IMR-90 (cell line): Measurements from ENCODE around the gene XKR3. TPM values are rescaled to one million over a fixed set of nuclear protein-coding genes. Genes with fewer than 3 reads are reported as not detected.

Experiments used
- ATAC-seq: fragments of 200-7000 bp; cut with Tn5 transposase; 2 replicates; pipeline ENCODE4 v1.9.1; 2020; ENCODE audit warnings: low read depth, mild to moderate bottlenecking, moderate library complexity
- BruUV-seq: library from RNA; stranded (reverse); fragments of 400-500 nt; replicated peaks from 2 replicates; lab custom pipeline; 2021; lab: Mats Ljungman, UMichigan
- CTCF ChIA-PET: fragments of 300-600 bp; formaldehyde crosslinking; extraction: SDS; loops from one replicate; lab custom pipeline; 2021; ENCODE audit warnings: antibody characterized with exemption; lab: Yijun Ruan, JAX
- POLR2A ChIA-PET: fragments of 300-600 bp; sonication (Branson Sonifier 250); formaldehyde crosslinking; loops from one replicate; lab custom pipeline; 2022; ENCODE audit warnings: antibody characterized with exemption; ENCODE audit not compliant: unreplicated experiment; lab: Charles Lee
- DNase-seq: peaks from one replicate; pipeline ENCODE4 v3.0.0; 2013
- H2AFZ ChIP-seq: replicated peaks from 2 replicates; pipeline ENCODE3; 2013; ENCODE audit warnings: low read length, mild to moderate bottlenecking; ENCODE audit not compliant: poor library complexity
- H2AK5ac ChIP-seq: 2 replicates; pipeline ENCODE4 v1.6.1; 2013; ENCODE audit warnings: low read depth, low read length, inconsistent platforms
- H2AK9ac ChIP-seq: replicated peaks from 2 replicates; pipeline ENCODE3; 2013; ENCODE audit warnings: mild to moderate bottlenecking, low read depth, low read length, moderate library complexity; ENCODE audit not compliant: poor library complexity
- H2BK120ac ChIP-seq: 2 replicates; pipeline ENCODE4 v1.6.1; 2013; ENCODE audit warnings: low read depth, low read length, inconsistent platforms
- H2BK15ac ChIP-seq: 3 replicates; pipeline ENCODE4 v1.6.1; 2013; ENCODE audit warnings: low read depth, low read length, inconsistent platforms
- H2BK20ac ChIP-seq: 2 replicates; pipeline ENCODE4 v1.6.1; 2013; ENCODE audit warnings: low read depth, mild to moderate bottlenecking, inconsistent platforms, low read length, moderate library complexity
- H2BK5ac ChIP-seq: 2 replicates; pipeline ENCODE4 v1.6.1; 2013; ENCODE audit warnings: mild to moderate bottlenecking, low read depth, low read length, inconsistent platforms; ENCODE audit not compliant: poor library complexity, severe bottlenecking
- H3K14ac ChIP-seq: replicated peaks from 2 replicates; pipeline ENCODE4 v1.6.1; 2013; ENCODE audit warnings: low read depth, low read length, inconsistent platforms
- H3K18ac ChIP-seq: 2 replicates; pipeline ENCODE4 v1.6.1; 2013; ENCODE audit warnings: low read depth, low read length, control low read depth
- H3K23ac ChIP-seq: 2 replicates; pipeline ENCODE4 v1.6.1; 2013; ENCODE audit warnings: low read depth, low read length, inconsistent platforms
- H3K27ac ChIP-seq: 2 replicates; pipeline ENCODE4 v1.5.1; 2013; ENCODE audit warnings: mild to moderate bottlenecking, control low read depth, low read length; ENCODE audit not compliant: insufficient read depth
- H3K27me3 ChIP-seq: 2 replicates; pipeline ENCODE4 v1.6.1; 2013; ENCODE audit warnings: low read length; ENCODE audit not compliant: control insufficient read depth, insufficient read depth
- H3K36me3 ChIP-seq: 2 replicates; pipeline ENCODE4 v1.6.1; 2013; ENCODE audit warnings: low read length, mixed read lengths; ENCODE audit not compliant: control insufficient read depth, insufficient read depth
- H3K4ac ChIP-seq: 2 replicates; pipeline ENCODE4 v1.6.1; 2013; ENCODE audit warnings: low read depth, low read length, inconsistent platforms
- H3K4me1 ChIP-seq: 2 replicates; pipeline ENCODE4 v1.6.1; 2013; ENCODE audit warnings: low read length, mixed read lengths; ENCODE audit not compliant: control insufficient read depth, insufficient read depth
- H3K4me2 ChIP-seq: 2 replicates; pipeline ENCODE4 v1.6.1; 2013; ENCODE audit warnings: low read depth, mild to moderate bottlenecking, control low read depth, low read length, moderate library complexity
- H3K4me3 ChIP-seq: 2 replicates; pipeline ENCODE4 v1.5.1; 2013; ENCODE audit warnings: low read depth, mild to moderate bottlenecking, control low read depth, low read length, moderate library complexity; ENCODE audit not compliant: insufficient read depth
- H3K56ac ChIP-seq: 2 replicates; pipeline ENCODE4 v1.6.1; 2013; ENCODE audit warnings: low read length, inconsistent platforms; ENCODE audit not compliant: insufficient read depth; ENCODE audit errors: extremely low read depth
- H3K79me1 ChIP-seq, 2 experiments: 2 replicates each; pipeline ENCODE4 v1.6.1; 2013; ENCODE audit warnings: low read length in 2 of 2, inconsistent platforms in 1 of 2, low read depth in 1 of 2
- H3K9ac ChIP-seq: 2 replicates; pipeline ENCODE4 v1.6.1; 2013; ENCODE audit warnings: low read depth, low read length, control low read depth
- H3K9me1 ChIP-seq: 2 replicates; pipeline ENCODE4 v1.6.1; 2013; ENCODE audit warnings: low read length, inconsistent platforms; ENCODE audit not compliant: insufficient read depth
- H3K9me3 ChIP-seq: 2 replicates; pipeline ENCODE4 v1.6.1; 2013; ENCODE audit warnings: low read length; ENCODE audit not compliant: control insufficient read depth, insufficient read depth
- H4K20me1 ChIP-seq: 2 replicates; pipeline ENCODE4 v1.6.1; 2013; ENCODE audit warnings: low read length, inconsistent platforms; ENCODE audit not compliant: insufficient read depth
- H4K5ac ChIP-seq: 2 replicates; pipeline ENCODE4 v1.6.1; 2013; ENCODE audit warnings: mild to moderate bottlenecking, low read depth, low read length, control low read depth
- H4K8ac ChIP-seq, 2 experiments: 2 replicates each; pipeline ENCODE4 v1.6.1; 2013; ENCODE audit warnings: low read depth in 2 of 2, low read length in 2 of 2, control low read depth in 1 of 2, inconsistent platforms in 1 of 2
- H4K91ac ChIP-seq: 2 replicates; pipeline ENCODE4 v1.6.1; 2013; ENCODE audit warnings: low read depth, low read length, inconsistent platforms; ENCODE audit not compliant: insufficient read depth
- CEBPB ChIP-seq: IDR thresholded peaks from 2 replicates; pipeline ENCODE4 v1.6.1; 2012; ENCODE audit warnings: low read depth, low read length, improper control_type of control experiment
- MAZ ChIP-seq: IDR thresholded peaks from 2 replicates; pipeline ENCODE4 v1.6.1; 2012; ENCODE audit warnings: low read depth, mild to moderate bottlenecking, low read length, improper control_type of control experiment, moderate library complexity, borderline replicate concordance
- POLR2A ChIP-seq: IDR thresholded peaks from 2 replicates; pipeline ENCODE4 v1.6.1; 2012; ENCODE audit warnings: mild to moderate bottlenecking, low read depth, low read length
- WGBS, 2 experiments: methylation state at CpG; one replicate each; pipeline versions ENCODE4 v1.1.5 to v1.1.7; 2013; ENCODE audit warnings: missing lambda C conversion rate in 2 of 2; ENCODE audit not compliant: insufficient read length in 1 of 2; ENCODE audit errors: extremely low coverage in 2 of 2; 5-methylcytosine and 5-hydroxymethylcytosine counted together
- dilution Hi-C: fragments of 300-500 bp; cut with HindIII; formaldehyde crosslinking; loops from one replicate; pipeline ENCODE4 v1.14.3; 2018; ENCODE audit warnings: low sequenced_read_pairs; ENCODE audit not compliant: unreplicated experiment
- in situ Hi-C: fragments of 300-500 bp; cut with MboI; formaldehyde crosslinking; loops from 3 replicates; pipeline ENCODE4 v1.14.3; 2019; ENCODE audit warnings: low sequenced_read_pairs, inconsistent platforms, mixed read lengths
- intact Hi-C: fragments of 100-400 bp; cut with micrococcal nuclease; formaldehyde crosslinking; loops from 2 replicates; pipeline ENCODE4 v1.10.0; 2022
- polyA plus RNA-seq, 3 experiments: library from polyadenylated mRNA; depleted of rRNA; stranded (reverse); fragments of >200 nt; gene quantifications; 2 replicates each; pipeline ENCODE4 v1.2.3, GENCODE V29; 2012; ENCODE audit warnings: low replicate concordance in 1 of 3
- total RNA-seq: library from RNA; depleted of rRNA; stranded (reverse); fragments of >200 nt; gene quantifications from 2 replicates; pipeline ENCODE4 v1.2.3, GENCODE V29; 2012

The XKR3 gene
- total and polyA plus RNA-seq, 2 of the 4 experiments (the other 2 are of a cell fraction) = not detected

GRCh38 chr22:16829985-16830384 lies 4.8 kb upstream of the XKR3 start:
- H2BK5ac ChIP-seq = no peak overlapping the region
- no peaks in the 10 kb centered on the region for H3K79me1 ChIP-seq
- no peak overlapping the region for H2AFZ ChIP-seq
- H3K9me1 ChIP-seq = no peaks in the 10 kb centered on the region
- no peak overlapping the region for H2BK20ac ChIP-seq
- H3K56ac ChIP-seq = no peak overlapping the region
- no peak overlapping the region for H4K91ac ChIP-seq
- no peak overlapping the region for H4K8ac ChIP-seq
- H3K4me1 ChIP-seq = no peaks in the 10 kb centered on the region
- H3K9ac ChIP-seq = no peak overlapping the region
- H3K9me3 ChIP-seq = peaks cover 14% of the 10 kb centered on the region
- no peak overlapping the region for H3K4me3 ChIP-seq
- in situ Hi-C loops (no loop called here), intact Hi-C loops (no loop called here), dilution Hi-C loops (no loop called here)
- H2AK5ac ChIP-seq = no peak overlapping the region
- H2BK120ac ChIP-seq = no peak overlapping the region
- H2AK9ac ChIP-seq = no peak overlapping the region
- H3K14ac ChIP-seq = no peak overlapping the region
- CTCF ChIA-PET = no interaction called here
- WGBS, 2 experiments = no CpG with 5 or more reads among the region's 3 CpGs
- no peaks in the 10 kb centered on the region for H3K36me3 ChIP-seq
- no peak overlapping the region for H3K4me2 ChIP-seq
- no peak for DNase-seq
- H3K18ac ChIP-seq = no peak overlapping the region
- no peaks in the 10 kb centered on the region for H4K20me1 ChIP-seq
- POLR2A ChIA-PET = no interaction called here
- no peak overlapping the region for H3K23ac ChIP-seq
- no peaks in the 10 kb centered on the region for H3K27me3 ChIP-seq
- no peak overlapping the region for H2BK15ac ChIP-seq
- no TSS peak for BruUV-seq
- H3K27ac ChIP-seq = no peak overlapping the region
- no peak for ATAC-seq
- no peak for TF ChIP-seq POLR2A
- peak; percentile 54 for TF ChIP-seq CEBPB
- no peak for TF ChIP-seq MAZ
- H3K4ac ChIP-seq = no peak overlapping the region
- no peak overlapping the region for H4K5ac ChIP-seq
